ENCODE results near the gene DDX1. TPM values are rescaled to one million over a fixed set of nuclear protein-coding genes. Genes with fewer than 3 reads are reported as not detected.

Gene DDX1
- total and polyA plus RNA-seq, 8 donors, result 26.8 to 98.2 (median 54.7) TPM

DNA sequence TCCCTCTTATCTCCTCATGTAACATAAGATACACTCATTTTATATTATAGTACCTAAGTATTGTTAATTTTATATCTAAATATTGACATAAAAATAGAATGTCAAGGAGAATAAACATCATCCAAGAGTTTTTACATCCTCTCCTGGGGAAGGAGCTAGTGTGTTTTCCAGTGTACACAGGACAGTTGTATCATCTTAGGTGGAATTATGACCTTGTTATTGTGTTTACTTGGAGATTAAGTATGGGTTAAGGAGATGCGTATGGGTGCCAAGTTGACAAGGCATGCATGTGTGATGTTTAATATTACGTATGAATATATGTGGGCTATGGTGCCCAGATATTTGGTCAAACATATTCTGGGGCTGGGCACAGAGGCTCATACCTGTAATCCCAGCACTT is 11.2 kb upstream of the DDX1 start:
- no peak overlapping the region for H3K4me3 ChIP-seq
- no peak for DNase-seq
- H3K4me1 ChIP-seq, result no peaks in the 10 kb centered on the region
- H3K27me3 ChIP-seq, result no peaks in the 10 kb centered on the region
- H3K9me3 ChIP-seq, result no peaks in the 10 kb centered on the region
- TF ChIP-seq POLR2AphosphoS5 (IDR thresholded peaks at IDR 0.05), result no peak
- TF ChIP-seq, protein P1, sequence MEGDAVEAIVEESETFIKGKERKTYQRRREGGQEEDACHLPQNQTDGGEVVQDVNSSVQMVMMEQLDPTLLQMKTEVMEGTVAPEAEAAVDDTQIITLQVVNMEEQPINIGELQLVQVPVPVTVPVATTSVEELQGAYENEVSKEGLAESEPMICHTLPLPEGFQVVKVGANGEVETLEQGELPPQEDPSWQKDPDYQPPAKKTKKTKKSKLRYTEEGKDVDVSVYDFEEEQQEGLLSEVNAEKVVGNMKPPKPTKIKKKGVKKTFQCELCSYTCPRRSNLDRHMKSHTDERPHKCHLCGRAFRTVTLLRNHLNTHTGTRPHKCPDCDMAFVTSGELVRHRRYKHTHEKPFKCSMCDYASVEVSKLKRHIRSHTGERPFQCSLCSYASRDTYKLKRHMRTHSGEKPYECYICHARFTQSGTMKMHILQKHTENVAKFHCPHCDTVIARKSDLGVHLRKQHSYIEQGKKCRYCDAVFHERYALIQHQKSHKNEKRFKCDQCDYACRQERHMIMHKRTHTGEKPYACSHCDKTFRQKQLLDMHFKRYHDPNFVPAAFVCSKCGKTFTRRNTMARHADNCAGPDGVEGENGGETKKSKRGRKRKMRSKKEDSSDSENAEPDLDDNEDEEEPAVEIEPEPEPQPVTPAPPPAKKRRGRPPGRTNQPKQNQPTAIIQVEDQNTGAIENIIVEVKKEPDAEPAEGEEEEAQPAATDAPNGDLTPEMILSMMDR (IDR thresholded peaks at IDR 0.05), result no peak
- no peak for TF ChIP-seq EP300 (IDR thresholded peaks at IDR 0.05)
- no peak for TF ChIP-seq POLR2A (IDR thresholded peaks at IDR 0.05)
- no peaks in the 10 kb centered on the region for H3K36me3 ChIP-seq
- intact Hi-C loops (cut with DNase I; ENCODE audit: low total_unique reads), result no loop called here
- WGBS, 5 donors, result 61 to 78% (median 71%) methylated on average over 2 of the region's 2 CpGs
- H3K27ac ChIP-seq, result no peak overlapping the region

DNA sequence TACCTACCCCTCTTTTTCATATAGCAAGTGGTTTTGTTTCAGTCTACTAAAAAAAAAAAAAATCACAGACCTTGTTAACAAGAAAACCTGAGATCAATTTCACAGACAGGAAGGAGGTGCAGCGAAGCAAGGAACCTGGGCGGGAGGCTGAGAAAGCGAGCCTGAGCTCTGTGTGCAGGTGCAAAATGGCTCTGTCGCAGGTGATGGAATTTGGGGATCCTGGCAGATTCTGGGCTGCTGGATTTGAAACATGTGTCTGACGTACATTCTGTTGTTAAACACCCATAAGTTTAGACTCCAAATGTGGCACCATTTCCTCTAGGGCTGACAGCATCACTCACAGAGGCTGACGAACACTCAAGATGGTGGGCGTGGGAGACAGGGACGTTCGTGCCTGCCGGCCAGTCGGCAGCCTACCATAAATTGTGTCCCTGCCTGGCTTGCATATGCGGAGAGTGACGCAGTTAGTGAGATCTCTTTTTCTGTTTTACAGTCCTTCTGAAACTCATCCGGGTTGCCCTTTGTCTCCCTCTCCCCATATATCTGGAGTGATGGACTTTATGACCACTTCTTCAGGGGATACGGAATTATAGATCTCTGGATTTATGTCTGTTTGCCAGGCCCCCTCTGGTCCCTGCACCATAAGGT is 8.8 kb upstream of the DDX1 start:
- 85 to 90% (median 89%) methylated on average over 15 of the region's 15 CpGs for WGBS, 5 donors
- H3K27me3 ChIP-seq, result no peaks in the 10 kb centered on the region
- DNase-seq, result no peak
- intact Hi-C loops (cut with DNase I; ENCODE audit: low total_unique reads), result no loop called here
- no peak overlapping the region for H3K27ac ChIP-seq
- H3K36me3 ChIP-seq, result no peaks in the 10 kb centered on the region
- H3K4me1 ChIP-seq, result no peaks in the 10 kb centered on the region
- TF ChIP-seq POLR2A (IDR thresholded peaks at IDR 0.05), result no peak
- TF ChIP-seq, protein P1 (IDR thresholded peaks at IDR 0.05), result no peak
- no peak for TF ChIP-seq EP300 (IDR thresholded peaks at IDR 0.05)
- TF ChIP-seq POLR2AphosphoS5 (IDR thresholded peaks at IDR 0.05), result no peak
- H3K9me3 ChIP-seq, result no peaks in the 10 kb centered on the region
- H3K4me3 ChIP-seq, result no peak overlapping the region

DNA sequence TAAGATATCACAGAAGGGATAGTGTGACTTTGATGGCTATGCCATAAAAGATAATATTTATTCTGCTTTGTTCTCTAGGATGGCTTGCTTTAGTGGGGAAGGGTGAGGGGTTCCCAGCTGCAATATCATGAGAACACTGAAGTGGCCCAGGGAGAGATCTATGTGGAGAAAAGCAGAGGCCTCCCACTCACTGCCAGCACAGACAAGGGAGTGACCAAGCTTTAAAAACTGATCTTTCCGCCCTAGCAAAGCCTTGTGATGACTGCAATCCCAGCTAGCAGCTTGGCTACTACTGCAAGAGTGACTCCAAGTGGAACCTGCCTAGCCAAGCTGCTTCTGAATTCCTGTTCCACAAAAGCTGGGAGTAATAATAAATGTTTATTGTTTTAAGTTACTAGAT is 7.8 kb upstream of the DDX1 start:
- Histone ChIP-seq H3K4me1 (no peaks in the 10 kb centered on the region), H3K4me3 (no peak overlapping the region), H3K9me3 (no peaks in the 10 kb centered on the region), H3K36me3 (no peaks in the 10 kb centered on the region), H3K27ac (no peak overlapping the region), H3K27me3 (no peaks in the 10 kb centered on the region)
- TF ChIP-seq, protein P1 (IDR thresholded peaks at IDR 0.05), result no peak
- TF ChIP-seq POLR2AphosphoS5 (IDR thresholded peaks at IDR 0.05) (no peak), POLR2A (IDR thresholded peaks at IDR 0.05) (no peak), EP300 (IDR thresholded peaks at IDR 0.05) (no peak)
- intact Hi-C loops (cut with DNase I; ENCODE audit: low total_unique reads), result no loop called here
- DNase-seq, result no peak
- WGBS, 5 donors, result 74 to 92% (median 79%) methylated on average over 1 of the region's 1 CpG

DNA sequence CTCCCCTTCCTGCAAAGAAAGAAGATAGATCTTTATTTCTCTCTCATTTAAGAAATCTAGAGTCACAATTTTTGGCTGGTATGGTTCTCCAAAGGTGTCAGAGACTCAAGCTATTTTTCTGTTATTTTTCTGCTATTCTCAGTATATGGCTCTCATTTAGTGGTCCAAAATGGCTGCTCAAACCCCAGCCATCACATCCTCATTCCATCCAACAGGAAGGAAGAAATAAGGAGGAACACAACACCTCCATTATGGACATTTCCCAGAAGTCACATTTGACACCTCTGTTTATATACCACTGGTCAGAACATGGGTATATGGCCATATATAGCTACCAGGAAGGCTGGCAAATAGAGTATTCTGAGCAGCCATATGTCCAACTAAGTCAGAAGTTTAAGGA is 7.4 kb upstream of the DDX1 start:
- no peaks in the 10 kb centered on the region for H3K27me3 ChIP-seq
- TF ChIP-seq, protein P1 (IDR thresholded peaks at IDR 0.05), result no peak
- TF ChIP-seq EP300 (IDR thresholded peaks at IDR 0.05), result no peak
- no peak for TF ChIP-seq POLR2A (IDR thresholded peaks at IDR 0.05)
- TF ChIP-seq POLR2AphosphoS5 (IDR thresholded peaks at IDR 0.05), result no peak
- no peaks in the 10 kb centered on the region for H3K9me3 ChIP-seq
- no peaks in the 10 kb centered on the region for H3K36me3 ChIP-seq
- H3K4me1 ChIP-seq, result no peaks in the 10 kb centered on the region
- no peak overlapping the region for H3K4me3 ChIP-seq
- intact Hi-C loops (cut with DNase I; ENCODE audit: low total_unique reads), result no loop called here
- no peak overlapping the region for H3K27ac ChIP-seq
- no peak for DNase-seq
